Measurements from ENCODE around the gene HDDC3. TPM values are rescaled to one million over a fixed set of nuclear protein-coding genes. Genes with fewer than 3 reads are reported as not detected.
A peak's percentile ranks its signal among the peaks of the same experiment; 100 is the strongest.

HDDC3 gene
- total and polyA plus RNA-seq, 3 donors from 2014 or later: 12.1 to 18.3 (median 16.7) TPM

DNA sequence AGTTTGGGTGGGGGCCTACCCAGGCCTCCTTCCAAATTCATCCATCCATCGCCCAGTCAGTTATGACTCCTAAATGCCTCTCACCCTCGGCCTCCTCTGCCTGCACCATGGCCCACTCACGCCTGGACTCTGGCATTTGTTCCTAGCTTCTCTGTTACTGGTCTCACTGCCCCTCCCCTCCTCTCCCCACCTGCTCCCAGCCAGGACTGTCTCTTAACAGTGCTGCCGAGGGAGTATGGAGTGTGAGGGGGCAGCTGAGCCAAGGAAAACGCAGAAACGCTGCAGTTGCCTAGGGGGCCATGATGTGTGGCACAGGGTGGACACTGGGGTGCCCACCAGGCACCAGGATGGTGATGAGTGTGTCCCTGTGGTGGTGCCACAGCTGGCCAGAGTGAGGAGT lies 25.4 kb upstream of the HDDC3 start:
- Histone ChIP-seq H3K36me3 (ENCODE audit: low read depth, missing control alignments) (no peaks in the 10 kb centered on the region), H3K4me1 (peaks cover 19% of the 10 kb centered on the region), H3K4me3 (peak overlapping the region in 1 of 2 donors; percentile 76), H3K9me3 (no peaks in the 10 kb centered on the region), H3K27me3 (no peaks in the 10 kb centered on the region), H3K27ac (no peak overlapping the region)
- intact Hi-C loops (cut with DNase I; ENCODE audit: low total_unique reads): no loop called here
- DNase-seq: no peak
- WGBS, 2 donors: 63 to 73% methylated on average over 5 to 6 of the region's 6 CpGs
- no peak for TF ChIP-seq POLR2A (IDR thresholded peaks at IDR 0.05)
- TF ChIP-seq, protein P1, sequence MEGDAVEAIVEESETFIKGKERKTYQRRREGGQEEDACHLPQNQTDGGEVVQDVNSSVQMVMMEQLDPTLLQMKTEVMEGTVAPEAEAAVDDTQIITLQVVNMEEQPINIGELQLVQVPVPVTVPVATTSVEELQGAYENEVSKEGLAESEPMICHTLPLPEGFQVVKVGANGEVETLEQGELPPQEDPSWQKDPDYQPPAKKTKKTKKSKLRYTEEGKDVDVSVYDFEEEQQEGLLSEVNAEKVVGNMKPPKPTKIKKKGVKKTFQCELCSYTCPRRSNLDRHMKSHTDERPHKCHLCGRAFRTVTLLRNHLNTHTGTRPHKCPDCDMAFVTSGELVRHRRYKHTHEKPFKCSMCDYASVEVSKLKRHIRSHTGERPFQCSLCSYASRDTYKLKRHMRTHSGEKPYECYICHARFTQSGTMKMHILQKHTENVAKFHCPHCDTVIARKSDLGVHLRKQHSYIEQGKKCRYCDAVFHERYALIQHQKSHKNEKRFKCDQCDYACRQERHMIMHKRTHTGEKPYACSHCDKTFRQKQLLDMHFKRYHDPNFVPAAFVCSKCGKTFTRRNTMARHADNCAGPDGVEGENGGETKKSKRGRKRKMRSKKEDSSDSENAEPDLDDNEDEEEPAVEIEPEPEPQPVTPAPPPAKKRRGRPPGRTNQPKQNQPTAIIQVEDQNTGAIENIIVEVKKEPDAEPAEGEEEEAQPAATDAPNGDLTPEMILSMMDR (IDR thresholded peaks at IDR 0.05): no peak

DNA sequence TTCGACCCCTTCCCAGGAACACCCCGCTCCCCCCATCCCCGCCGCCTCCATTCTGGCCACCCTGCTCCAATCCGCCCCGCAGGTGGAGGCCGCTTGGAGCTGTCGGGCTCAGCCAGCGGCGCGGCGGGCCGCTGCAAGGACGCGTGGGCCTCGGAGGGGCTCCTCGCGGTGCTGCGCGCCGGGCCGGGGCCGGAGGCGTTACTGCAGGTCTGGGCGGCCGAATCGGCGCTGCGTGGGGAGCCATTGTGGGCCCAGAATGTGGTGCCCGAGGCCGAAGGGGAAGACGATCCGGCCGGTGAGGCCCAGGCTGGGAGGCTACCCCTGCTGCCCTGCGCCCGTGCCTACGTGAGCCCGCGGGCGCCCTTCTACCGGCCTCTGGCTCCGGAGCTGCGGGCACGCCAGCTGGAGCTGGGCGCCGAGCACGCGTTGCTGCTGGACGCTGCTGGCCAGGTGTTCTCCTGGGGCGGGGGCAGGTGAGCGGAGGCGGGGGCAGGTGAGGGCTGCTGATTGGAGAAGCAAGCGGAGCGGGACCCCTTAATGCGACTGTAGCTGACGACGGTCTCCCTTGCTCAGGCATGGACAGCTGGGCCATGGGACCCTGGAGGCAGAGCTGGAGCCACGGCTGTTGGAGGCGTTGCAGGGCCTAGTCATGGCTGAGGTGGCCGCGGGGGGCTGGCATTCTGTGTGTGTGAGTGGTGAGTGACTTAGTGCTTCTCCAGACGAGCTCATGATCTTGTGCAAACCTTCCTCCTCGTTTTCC lies 24.9 kb upstream of the HDDC3 start:
- peaks cover 19% of the 10 kb centered on the region for H3K4me1 ChIP-seq
- intact Hi-C loops (cut with DNase I; ENCODE audit: low total_unique reads): no loop called here
- DNase-seq: no peak
- WGBS, 2 donors: 14 to 28% methylated on average over 8 to 63 of the region's 63 CpGs
- no peaks in the 10 kb centered on the region for H3K9me3 ChIP-seq
- peak overlapping the region; percentile 52 to 76 for H3K4me3 ChIP-seq
- no peaks in the 10 kb centered on the region for H3K27me3 ChIP-seq
- H3K36me3 ChIP-seq (ENCODE audit: low read depth, missing control alignments): no peaks in the 10 kb centered on the region
- TF ChIP-seq, protein P1 (IDR thresholded peaks at IDR 0.05): no peak
- TF ChIP-seq POLR2A (IDR thresholded peaks at IDR 0.05): no peak
- H3K27ac ChIP-seq: peak overlapping the region; percentile 6 to 45

DNA sequence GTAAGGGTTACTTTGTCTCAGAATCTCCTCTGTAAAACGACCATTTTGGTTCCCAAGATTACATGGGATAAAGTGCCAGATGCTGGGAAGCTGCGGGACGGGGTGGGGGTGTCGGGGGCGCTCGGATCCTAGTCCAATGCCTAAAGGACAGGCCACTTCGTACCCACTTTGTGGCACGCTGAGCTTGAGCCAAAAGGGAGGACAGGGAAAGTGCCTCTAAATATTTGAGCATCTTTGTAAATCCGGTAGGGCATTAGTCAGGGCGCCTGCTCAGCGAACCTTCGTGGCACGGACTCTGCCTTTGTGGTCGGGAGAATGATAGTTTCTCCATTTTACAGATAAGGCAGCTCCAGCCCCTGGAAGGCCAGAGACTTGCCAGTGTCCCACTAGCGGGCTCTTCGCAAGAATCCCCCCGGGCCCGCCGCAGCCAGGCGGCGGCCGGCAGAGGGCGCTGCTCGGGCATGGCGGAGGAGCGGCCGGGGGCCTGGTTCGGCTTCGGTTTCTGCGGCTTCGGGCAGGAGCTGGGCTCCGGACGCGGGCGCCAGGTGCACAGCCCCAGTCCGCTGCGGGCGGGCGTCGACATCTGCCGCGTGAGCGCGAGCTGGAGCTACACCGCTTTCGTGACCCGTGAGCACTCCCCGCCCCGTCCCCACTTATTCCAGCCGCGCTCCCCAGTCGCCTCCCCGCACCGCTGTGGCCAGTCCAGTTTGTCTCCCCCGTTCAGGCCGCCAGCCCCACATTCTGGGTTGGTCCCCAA lies 24.1 kb upstream of the HDDC3 start:
- peak overlapping the region; percentile 52 to 76 for H3K4me3 ChIP-seq
- intact Hi-C loops (cut with DNase I; ENCODE audit: low total_unique reads): no loop called here
- peaks cover 19% of the 10 kb centered on the region for H3K4me1 ChIP-seq
- H3K27me3 ChIP-seq: no peaks in the 10 kb centered on the region
- no peaks in the 10 kb centered on the region for H3K36me3 ChIP-seq (ENCODE audit: low read depth, missing control alignments)
- TF ChIP-seq, protein P1 (IDR thresholded peaks at IDR 0.05): peak; percentile 86 to 96 (median 87)
- no peak for TF ChIP-seq POLR2A (IDR thresholded peaks at IDR 0.05)
- WGBS, 2 donors: 10 to 15% methylated on average over 31 to 56 of the region's 56 CpGs
- H3K9me3 ChIP-seq: no peaks in the 10 kb centered on the region
- DNase-seq: peak; percentile 79
- H3K27ac ChIP-seq: peak overlapping the region in 1 of 2 donors; percentile 45

DNA sequence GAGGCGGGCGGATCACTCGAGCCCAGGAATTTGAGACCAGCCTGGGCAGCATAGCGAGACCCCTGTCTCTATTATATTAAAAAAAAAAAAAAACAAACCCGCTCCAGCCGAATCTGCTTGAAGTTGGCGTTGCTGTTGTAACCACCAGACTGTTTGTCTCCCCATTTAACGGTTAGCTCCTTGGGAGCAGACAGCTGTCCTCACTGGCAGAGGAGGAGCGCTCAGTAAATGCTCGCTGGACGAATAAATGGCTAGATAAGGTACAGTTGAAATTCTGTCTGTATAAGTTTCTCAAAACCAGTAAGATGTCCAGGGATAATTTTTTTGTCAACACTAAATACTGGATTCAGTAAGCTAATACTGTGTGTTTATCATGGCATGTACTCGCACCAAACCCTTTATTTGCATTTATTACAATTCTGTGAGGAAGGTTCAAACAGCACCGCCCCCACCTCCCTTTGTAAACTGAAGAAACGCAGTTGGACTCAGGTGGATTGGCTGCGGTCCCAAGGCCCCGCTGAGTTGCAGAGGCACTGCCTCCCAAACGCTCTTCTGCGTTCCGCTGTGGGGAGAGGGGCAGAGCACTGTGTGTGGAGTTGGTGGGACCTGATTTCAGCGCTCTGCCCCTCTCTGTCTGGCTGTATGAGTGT lies 23.4 kb upstream of the HDDC3 start:
- no peak for TF ChIP-seq POLR2A (IDR thresholded peaks at IDR 0.05)
- TF ChIP-seq, protein P1 (IDR thresholded peaks at IDR 0.05): no peak
- no peaks in the 10 kb centered on the region for H3K27me3 ChIP-seq
- H3K9me3 ChIP-seq: no peaks in the 10 kb centered on the region
- DNase-seq: no peak
- no peak overlapping the region for H3K27ac ChIP-seq
- no peaks in the 10 kb centered on the region for H3K36me3 ChIP-seq (ENCODE audit: low read depth, missing control alignments)
- peaks cover 19% of the 10 kb centered on the region for H3K4me1 ChIP-seq
- intact Hi-C loops (cut with DNase I; ENCODE audit: low total_unique reads): no loop called here
- H3K4me3 ChIP-seq: peak overlapping the region in 1 of 2 donors; percentile 76
- WGBS, 2 donors: 39 to 63% methylated on average over 20 of the region's 20 CpGs

All from testis (tissue), 3 donors.